ENCODE data around the gene ANTKMT.
A peak's percentile ranks its signal among the peaks of the same experiment; 100 is the strongest.

The ANTKMT gene

GRCh38 chr16:715477-716199 is 5.3 kb upstream of the ANTKMT start:
- peak; percentile 29 for DNase-seq

- DNase-seq, result no peak
Measured at GRCh38 chr16:716200-716568, 4.8 kb upstream of the ANTKMT start.

GRCh38 chr16:716768-717325 is 4.1 kb upstream of the ANTKMT start:
- DNase-seq, result no peak

- no peak for DNase-seq
Measured at GRCh38 chr16:717450-718245, 3.3 kb upstream of the ANTKMT start.

GRCh38 chr16:718389-718788 is 2.6 kb upstream of the ANTKMT start:
- no peak for DNase-seq

GRCh38 chr16:718922-719321 is 2.0 kb upstream of the ANTKMT start:
- no peak for DNase-seq

GRCh38 chr16:719815-720446 is 1.0 kb upstream of the ANTKMT start:
- DNase-seq, result peak; percentile 68

GRCh38 chr16:720447-720989 is 428 bp upstream of the ANTKMT start:
- DNase-seq, result peak; percentile 79

- no peak for DNase-seq
Measured at GRCh38 chr16:721765-722540, 1.0 kb downstream of the ANTKMT start.

GRCh38 chr16:722835-723633 is 2.1 kb downstream of the ANTKMT start:
- DNase-seq, result no peak

- no peak for DNase-seq
Measured at GRCh38 chr16:723695-724094, 2.7 kb downstream of the ANTKMT start.

- DNase-seq, result no peak
Measured at GRCh38 chr16:724188-725040, 3.5 kb downstream of the ANTKMT start.

- no peak for DNase-seq
Measured at GRCh38 chr16:725041-725376, 4.1 kb downstream of the ANTKMT start.

- peak; percentile 31 for DNase-seq
Measured at GRCh38 chr16:725463-726187, 4.7 kb downstream of the ANTKMT start.

- no peak for DNase-seq
Measured at GRCh38 chr16:726188-726437, 5.2 kb downstream of the ANTKMT start.

GRCh38 chr16:726438-727290 is 5.7 kb downstream of the ANTKMT start, which contains the start of the genes CCDC78 and HAGHL:
TSS of gene CCDC78 (minus strand) at chr16:726443. CDS start at chr16:726367, 76 bp downstream.
TSS of gene HAGHL (plus strand) at chr16:727106. CDS start at chr16:727510, 404 bp downstream.
- DNase-seq, result peak; percentile 57

GRCh38 chr16:727291-727977 is 6.5 kb downstream of the ANTKMT start:
- no peak for DNase-seq

GRCh38 chr16:728131-728889 is 7.4 kb downstream of the ANTKMT start:
- DNase-seq, result peak; percentile 66
